Activated naive CD4-positive, alpha-beta T cell treated with Interleukin-2 at 50 U/mL for 16 hours (primary cell): ENCODE data around the gene DOCK4.

Experiments
- DNase-seq: peaks from one replicate; pipeline ENCODE4 v3.0.0-alpha.2; 2020

The DOCK4 gene

GRCh38 chr7:112154690-112155089 is 51.5 kb downstream of the DOCK4 start:
- no peak for DNase-seq

- DNase-seq: no peak
These were observed 54.0 kb downstream of the DOCK4 start for GRCh38 chr7:112152186-112152585.

DNA sequence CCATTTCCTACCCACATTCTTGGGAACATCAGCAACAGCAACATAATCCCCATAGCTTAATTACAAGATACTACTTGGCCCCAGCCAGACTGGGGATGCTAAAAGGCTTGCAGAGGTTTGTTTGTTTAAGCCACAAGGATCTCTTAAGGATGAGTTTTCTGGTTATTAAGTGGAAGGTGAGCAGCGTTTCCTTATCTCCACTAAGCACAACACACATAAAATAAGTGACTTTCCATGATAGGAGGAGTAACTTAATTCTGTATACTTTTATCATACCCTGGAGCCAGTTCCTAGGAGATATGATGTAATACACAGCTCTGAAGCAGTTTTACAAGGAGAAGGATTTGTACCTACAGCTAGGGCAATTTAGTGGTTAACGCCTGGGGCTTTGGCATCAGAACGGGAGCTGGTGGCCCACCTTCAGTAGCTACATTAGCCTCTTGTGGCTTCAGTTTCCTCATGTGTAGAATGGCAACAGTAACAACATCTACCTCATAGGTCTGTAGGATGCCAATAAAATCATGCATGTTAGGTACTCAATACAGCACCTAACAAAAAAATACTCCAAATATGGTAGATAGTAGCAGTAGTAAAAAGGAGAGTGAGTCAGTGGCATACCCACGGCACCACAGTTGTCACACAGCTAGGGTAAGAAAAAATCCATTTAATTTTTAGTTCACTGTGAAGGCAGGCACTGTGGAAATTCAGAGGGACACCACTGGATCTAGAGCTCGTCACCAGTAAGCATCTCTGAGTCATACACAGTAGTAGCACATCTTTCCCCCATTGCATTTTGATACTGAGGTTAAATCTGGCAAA is 55.2 kb downstream of the DOCK4 start:
- no peak for DNase-seq

DNA sequence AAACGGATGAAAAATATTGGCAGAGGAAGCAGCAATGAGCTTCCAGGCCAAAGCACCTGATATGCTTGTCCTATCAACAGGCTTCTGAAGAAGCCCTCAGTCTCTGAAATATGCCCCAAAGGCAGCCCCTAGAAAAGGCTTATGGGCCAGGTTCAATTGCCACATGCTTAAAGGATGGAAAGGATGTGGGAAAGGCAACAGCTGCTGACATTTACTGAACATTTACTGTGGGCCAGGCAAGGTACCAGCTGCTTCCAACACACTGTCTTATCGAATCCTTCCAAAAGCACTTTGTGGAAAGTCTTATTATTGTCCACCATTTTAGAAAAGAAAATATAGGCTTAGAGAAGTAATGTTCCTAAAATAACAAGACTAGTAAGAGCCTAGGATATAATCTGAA is 56.5 kb downstream of the DOCK4 start:
- DNase-seq: no peak

DNA sequence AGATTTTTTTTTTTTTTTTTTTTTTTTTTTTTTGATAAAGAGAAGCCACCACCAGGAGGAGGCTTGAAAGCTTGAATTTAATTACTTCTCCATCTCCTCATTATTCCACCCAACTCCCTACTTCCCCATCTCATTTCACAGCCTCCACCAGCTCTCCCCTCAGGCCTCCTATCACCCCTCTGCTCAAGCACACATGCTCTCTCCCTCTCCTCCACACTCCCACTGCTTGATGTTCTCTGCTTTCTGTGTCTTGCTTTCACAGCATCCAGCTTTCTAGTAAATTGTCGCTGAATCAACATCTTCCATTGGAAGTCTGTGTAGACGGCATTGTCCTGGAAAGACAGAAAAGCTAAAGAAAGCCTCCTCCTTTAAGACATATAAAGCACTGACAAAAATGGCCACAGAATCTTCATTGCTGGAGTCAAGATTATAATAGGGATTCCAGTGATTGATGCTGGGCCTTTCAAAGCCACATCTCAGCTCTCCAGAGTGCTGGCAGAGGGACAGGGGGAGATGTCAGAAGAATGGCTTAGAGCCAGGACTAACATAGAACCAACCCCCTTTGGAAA is 58.3 kb downstream of the DOCK4 start:
- no peak for DNase-seq

GRCh38 chr7:112145206-112145605 is 61.0 kb downstream of the DOCK4 start:
- DNase-seq: no peak

- no peak for DNase-seq
These were observed 61.7 kb downstream of the DOCK4 start for GRCh38 chr7:112144284-112145059.

DNA sequence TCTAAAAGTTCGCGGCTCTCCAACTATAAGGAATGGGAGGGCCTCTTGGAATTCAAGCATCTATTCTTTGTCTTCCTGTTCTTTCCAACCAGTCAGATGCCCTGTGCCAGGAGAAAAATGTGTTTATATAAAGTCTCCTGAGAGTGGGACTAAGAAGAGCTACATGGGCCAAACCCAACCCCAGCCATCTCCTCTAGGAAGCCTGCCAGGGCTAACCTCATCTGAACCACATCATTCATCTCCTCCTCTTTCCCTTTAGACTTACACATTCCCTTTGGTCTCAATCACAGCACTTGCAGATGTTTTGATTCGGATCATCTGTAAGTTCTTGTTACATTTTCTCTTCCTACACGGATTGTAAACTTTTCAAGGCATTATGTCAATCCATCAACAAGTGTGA is 62.6 kb downstream of the DOCK4 start:
- no peak for DNase-seq

DNA sequence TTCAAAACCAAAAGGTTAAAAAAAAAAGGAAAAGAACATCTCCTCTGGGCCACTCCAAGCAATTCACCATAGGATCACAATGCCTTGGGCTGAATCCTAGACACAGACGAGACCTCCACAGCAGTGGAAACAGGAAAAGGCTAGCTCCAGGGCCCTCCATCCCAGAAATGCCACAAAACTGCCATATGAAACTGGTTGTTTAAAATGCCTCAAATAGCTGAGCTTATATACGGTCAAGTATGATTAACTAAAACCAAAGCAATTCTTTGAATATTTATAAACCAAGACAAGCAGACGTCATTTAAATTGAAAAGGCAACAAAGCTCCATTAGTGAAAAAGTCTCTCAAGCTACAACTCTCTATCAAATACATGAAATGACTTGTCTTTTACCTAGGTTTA is 63.1 kb downstream of the DOCK4 start:
- DNase-seq: no peak

GRCh38 chr7:112140600-112140999 is 65.6 kb downstream of the DOCK4 start:
- no peak for DNase-seq

DNA sequence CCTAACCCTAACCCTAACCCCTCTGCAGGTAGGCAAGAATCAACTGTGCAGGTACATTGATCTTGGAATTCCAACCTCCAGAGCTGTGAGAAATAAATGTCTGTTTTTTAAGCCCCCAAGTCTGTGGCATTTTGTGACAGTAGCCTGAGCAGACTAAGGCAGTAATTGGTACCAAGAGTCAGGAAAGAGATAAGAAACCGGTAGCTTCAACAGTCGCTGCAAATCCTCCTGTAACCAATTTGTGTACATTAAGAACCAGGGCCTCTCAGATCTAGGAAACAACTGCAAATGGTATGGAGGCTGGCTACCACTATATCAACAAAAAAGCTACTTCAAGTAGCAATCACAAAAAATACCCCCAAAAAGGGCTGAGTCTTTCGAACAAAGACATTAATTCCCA is 67.3 kb downstream of the DOCK4 start:
- no peak for DNase-seq

DNA sequence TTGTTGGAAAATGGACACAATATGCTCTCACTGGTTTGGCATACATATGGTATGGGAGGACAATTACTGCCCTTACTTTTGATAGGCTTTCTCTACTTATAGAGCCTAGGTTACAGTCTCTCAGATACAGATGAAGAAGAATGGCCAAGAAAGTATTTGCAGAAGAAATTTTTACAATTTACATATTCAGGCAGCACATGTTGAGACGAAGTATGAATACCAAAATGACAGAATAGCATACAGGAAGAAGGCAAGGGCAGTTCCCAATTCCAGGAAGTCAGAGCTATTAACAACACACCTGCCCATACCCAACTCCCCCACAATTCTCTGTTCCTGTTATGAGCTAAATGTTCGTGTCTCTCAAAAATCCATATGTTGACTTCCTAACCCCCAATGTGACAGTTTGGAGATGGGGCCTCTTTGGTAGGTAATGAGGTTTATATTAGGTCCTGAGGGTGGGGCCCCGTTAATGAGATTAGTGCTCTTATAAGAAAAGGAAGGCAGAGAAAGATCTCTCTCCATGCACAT is 67.8 kb downstream of the DOCK4 start:
- DNase-seq: no peak

DNA sequence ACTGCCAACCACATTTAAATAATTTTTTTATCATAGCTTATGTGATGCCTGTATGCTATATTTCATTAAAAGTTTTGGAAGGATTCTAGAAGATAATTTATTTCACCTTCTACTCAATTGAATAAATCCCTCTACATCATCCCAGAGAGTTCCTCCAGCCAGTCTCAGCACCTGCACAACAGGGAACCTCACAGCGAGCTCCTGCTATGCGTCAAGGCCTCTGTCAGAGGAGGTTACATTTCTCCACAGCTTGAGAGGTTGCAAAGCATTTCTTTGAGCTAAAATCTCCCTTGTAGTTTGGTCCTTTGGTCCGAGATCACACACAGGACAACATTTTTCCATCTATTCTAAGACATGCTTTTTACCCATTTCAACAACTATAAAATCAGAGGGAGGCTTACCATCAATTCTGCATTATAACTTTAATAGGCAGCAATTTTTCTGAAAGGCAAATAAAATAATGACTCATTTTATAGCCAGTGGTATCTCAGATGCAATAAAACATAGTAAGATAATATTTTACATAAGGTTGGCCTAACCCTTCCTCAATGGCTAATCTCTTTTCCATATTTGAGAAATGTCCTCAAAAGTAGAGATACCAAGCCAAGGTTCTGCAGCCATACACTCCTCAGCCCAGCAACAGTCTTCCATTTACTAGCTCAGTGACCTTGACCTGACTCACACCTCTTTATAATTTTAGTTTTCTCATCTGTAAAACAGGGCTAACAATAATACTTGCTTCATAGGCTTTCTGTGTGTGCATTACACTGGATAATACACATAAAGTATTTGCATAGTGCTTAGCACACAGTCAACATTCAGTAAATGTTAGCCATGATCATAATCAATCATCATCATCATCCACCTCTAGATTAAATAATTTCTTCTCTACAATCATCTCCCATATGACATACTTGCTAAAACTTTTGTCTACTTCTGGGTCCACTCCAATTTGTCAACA is 68.8 kb downstream of the DOCK4 start:
- DNase-seq: no peak

DNA sequence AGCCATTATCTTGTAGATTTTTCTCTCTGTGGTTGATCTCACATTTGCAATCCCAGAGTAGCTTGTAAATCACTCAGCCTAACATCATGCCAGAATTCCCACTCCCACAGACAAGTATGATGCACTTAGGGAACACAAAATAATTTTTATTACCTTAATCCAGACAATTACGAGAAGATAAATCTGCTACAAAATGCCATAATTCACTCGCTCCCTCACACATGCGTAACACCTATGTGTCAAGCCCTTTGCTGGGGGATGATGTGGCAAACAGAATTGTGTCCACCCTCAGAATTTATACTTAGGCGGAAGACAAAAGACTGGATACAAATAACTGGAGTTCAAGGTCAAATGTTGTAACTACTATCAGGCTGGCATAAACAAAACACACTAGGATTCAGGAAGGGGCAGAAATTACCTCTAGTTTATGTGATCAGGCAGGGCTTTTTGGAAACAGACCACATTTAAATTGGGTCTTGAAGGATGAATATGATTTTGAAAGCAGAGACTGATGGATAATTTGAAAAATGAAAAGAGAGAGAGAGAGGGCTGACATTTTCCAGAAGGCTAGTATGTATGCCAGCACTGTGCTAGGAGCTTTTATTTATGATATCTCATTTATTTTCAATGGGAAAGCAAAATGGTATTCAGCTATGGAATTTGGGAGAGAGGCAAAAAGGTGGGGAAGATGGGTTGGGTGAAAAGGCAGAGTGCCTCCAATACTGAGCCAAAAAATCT is 69.8 kb downstream of the DOCK4 start:
- no peak for DNase-seq

GRCh38 chr7:112135815-112136214 is 70.4 kb downstream of the DOCK4 start:
- DNase-seq: no peak

GRCh38 chr7:112134039-112134438 is 72.2 kb downstream of the DOCK4 start:
- no peak for DNase-seq

DNA sequence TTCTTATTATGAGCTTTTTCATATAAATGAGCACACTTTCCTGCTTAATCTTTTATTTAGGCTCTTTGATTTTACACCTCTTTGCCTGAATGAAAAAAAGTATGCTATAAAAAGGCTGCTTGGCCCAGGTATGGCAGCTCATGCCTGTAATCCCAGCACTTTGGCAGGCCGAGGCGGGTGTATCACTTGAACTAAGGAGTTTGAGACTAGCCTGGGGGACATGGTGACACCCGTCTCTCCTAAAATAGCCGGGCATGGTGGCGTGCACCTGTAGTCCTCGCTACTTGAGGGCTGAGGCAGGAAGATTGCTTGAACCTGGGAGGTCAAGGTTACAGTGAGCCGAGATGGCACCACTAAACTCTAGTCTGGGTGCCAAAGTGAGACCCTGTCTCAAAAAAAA is 72.9 kb downstream of the DOCK4 start:
- DNase-seq: no peak

GRCh38 chr7:112132051-112132694 is 74.0 kb downstream of the DOCK4 start:
- no peak for DNase-seq

GRCh38 chr7:112130729-112131410 is 75.3 kb downstream of the DOCK4 start:
- DNase-seq: no peak

GRCh38 chr7:112129655-112130323 is 76.4 kb downstream of the DOCK4 start:
- no peak for DNase-seq
